Cardiac fibroblast (primary cell): ENCODE measurements around the gene DERL3.

ENCODE experiments used
- DNase-seq, 2 donors: peaks; one replicate each; pipeline versions ENCODE4 v3.0.0 to v3.0.0-alpha.2; 2010; ENCODE audit warnings: low read depth in 2 of 2
- H3K4me3 ChIP-seq, 2 donors: replicated peaks in 1 of 2; 1 replicate in 1 of 2; 2 replicates in 1 of 2; pipeline ENCODE4 v1.5.1; 2011; ENCODE audit warnings: low read depth in 2 of 2, low read length in 2 of 2, mild to moderate bottlenecking in 2 of 2, moderate library complexity in 1 of 2
- TF ChIP-seq, protein P1 (sequence below): IDR thresholded peaks from one replicate; pipeline ENCODE4 v1.5.1; 2011; ENCODE audit warnings: low read depth, mild to moderate bottlenecking, low read length, inconsistent platforms

DERL3 gene

DNA sequence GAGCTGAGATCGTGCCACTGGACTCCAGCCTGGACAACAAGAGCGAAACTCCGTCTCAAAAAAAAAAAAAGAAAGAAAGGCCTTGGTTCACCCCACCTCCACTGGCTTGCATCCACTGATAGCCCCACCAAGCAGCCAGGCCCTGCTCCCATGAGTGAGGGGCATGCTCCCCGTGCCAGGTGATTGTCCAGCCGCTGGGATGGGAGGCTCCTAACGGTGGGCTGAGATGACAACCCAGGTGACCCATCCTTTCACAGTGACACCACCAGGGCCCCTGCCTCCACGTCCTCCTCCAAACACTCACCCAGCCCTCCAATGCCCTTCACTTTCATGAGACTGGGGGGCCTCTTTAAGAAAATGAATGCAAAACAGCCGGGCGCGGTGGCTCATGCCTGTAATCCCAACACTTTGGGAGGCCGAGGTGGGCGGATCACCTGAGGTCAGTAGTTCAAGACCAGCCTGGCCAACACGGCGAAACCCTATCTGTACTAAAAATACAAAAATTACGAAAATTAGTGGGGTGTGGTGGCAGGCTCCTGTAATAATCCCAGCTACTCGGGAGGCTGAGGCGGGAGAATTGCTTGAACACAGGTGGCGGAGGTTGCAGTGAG is 8.6 kb upstream of the DERL3 start:
- no peak for DNase-seq
- TF ChIP-seq, protein P1, sequence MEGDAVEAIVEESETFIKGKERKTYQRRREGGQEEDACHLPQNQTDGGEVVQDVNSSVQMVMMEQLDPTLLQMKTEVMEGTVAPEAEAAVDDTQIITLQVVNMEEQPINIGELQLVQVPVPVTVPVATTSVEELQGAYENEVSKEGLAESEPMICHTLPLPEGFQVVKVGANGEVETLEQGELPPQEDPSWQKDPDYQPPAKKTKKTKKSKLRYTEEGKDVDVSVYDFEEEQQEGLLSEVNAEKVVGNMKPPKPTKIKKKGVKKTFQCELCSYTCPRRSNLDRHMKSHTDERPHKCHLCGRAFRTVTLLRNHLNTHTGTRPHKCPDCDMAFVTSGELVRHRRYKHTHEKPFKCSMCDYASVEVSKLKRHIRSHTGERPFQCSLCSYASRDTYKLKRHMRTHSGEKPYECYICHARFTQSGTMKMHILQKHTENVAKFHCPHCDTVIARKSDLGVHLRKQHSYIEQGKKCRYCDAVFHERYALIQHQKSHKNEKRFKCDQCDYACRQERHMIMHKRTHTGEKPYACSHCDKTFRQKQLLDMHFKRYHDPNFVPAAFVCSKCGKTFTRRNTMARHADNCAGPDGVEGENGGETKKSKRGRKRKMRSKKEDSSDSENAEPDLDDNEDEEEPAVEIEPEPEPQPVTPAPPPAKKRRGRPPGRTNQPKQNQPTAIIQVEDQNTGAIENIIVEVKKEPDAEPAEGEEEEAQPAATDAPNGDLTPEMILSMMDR, result no peak
- no peak overlapping the region for H3K4me3 ChIP-seq

DNA sequence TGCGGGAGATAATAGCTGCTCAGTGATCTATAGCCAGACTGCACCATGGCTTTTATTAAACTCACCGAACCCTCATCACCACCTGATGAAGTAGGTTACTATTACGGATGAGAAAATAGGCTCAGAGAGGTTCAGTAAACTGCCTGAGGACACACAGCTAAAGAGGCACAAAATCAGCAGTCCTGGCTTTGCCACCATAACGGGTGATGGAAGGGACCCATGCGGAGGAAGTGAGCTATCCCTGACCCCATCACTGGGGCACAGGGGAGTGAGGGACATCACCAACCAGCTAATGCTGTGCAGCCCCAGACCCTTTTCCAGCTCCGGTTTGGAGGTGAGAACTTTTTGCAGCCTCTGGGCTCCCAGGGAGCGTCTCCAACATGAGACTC is 7.3 kb upstream of the DERL3 start:
- no peak overlapping the region for H3K4me3 ChIP-seq
- no peak for DNase-seq
- TF ChIP-seq, protein P1, result no peak

DNA sequence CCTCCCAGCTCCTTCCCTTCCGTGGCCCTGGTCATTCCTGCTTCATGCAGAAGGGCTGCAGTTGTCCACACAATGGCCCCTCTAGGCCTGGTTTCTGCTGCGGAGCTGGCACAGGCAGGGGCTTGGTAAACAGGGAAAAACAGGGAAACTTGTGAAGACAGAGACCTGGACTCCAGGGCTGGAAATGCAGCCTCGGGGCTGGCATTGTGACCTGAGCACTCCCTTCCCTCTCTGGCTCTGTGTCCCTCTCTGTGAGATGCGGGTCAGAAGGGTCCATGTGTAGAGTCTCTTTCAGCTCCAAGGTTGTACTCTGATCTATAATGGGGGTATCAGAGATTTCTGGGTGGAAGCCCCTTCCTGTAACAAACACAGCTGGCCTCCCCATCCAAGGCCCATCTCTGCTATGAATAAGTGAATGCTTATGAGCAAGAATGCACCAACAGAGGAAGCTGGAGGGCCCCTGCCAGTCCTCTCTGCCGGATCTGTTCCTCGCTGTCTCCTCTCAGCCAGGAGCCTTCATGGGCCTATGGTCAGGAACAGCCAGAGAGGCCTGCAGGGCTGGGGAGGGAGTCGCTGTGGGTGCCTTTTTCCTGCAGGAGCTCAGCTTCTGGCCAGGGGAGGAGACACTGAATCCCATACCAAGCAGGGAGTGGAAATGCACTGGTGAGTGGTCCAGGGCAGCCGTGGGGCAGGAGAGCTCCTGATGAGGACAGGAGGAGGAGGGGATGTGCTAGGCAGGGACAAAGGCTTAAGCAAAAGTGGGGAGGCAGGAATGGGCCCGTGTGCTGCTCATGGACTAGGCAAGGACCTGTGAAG is 6.7 kb upstream of the DERL3 start:
- H3K4me3 ChIP-seq, result no peak overlapping the region
- TF ChIP-seq, protein P1, result no peak
- no peak for DNase-seq

DNA sequence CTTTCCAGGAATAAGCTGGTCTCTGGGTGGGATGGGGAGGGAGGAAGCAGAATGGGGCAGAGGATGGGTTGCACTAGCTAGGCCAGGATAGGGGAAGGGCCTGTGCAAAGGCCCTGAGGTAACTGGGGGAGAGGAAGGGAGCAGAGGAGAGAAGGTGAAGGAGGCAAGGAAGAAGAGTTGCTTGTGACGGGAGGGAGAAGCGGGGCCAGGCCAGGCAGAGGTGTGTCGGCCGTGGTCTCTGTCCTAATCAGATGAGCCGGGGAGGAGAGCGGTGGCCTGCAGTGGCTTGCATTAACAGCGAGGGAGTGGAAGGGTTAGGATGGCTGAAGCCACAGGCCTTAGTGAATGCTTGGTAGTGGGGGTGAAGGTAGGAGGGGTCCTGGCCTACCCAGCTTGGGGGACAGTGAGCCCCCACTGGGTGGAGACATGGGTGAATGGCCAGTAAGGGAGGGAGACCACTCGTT is 6.0 kb upstream of the DERL3 start:
- H3K4me3 ChIP-seq, result no peak overlapping the region
- TF ChIP-seq, protein P1, result no peak
- no peak for DNase-seq

DNA sequence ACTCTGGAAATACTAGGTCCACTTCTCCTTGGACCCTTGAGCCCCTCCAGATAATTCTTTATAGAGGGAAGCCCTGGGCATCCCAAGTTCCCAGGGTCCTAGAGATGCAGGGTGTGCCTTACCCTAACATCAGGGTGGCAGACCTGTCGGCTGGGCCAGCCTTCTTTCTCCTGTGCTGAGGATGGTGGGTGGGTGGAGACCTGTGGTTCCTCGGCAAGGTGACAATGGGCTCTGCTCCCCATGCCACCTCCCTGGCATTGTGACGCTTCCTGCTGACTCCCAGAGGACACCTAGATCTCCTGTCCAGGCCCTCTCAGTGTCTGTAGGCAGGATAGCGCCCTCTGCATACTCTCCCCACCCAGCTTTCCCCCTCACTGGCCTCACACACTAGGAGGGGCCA is 3.8 kb upstream of the DERL3 start:
- no peak for DNase-seq
- no peak overlapping the region for H3K4me3 ChIP-seq
- TF ChIP-seq, protein P1, result no peak

DNA sequence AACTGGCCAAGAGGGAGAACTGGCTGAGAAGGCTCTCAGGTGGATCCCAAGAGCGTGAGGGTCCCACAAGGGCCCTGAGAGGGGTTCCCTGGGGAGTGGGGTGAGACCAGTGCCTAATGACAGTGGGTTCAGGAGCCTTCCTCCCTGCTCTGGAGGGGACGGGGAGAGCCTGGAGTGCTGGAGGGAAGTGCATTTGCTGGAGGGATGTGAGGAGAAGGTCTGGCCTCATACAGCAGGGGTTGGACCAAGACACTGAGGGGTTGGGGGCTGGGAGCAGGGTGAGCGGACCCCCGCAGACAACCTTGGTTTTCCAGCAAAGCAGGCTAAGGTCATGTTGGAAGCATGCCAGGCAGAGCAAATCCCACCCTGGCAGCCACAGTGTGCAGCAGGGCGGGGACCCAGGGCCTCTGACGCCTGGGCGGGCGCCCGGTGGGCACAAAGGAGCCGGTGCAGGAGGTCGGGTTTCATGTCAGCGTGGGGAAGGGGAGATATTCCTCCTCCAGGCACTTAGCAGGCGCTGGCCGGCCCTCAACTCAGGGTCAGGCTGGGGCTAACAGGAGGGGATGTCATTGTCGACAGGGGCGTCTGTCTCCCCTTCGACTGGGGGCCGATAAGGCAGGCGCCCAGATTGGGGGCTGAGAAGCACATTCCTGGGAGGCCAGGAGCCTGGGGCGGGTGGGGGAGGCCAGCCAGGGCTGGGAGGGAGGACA is 3.1 kb upstream of the DERL3 start:
- TF ChIP-seq, protein P1, result no peak
- H3K4me3 ChIP-seq, result no peak overlapping the region
- no peak for DNase-seq
